ENCODE measurements around the gene NPAT.

- no peak for TF ChIP-seq ELK1 (IDR thresholded peaks at IDR 0.05; ENCODE audit: low read depth, low read length)
- no peak for TF ChIP-seq RUNX3 (IDR thresholded peaks at IDR 0.05; ENCODE audit: low read length)
Observed at GRCh38 chr11:108115500-108116140, 106.8 kb downstream of the NPAT start.
